ENCODE measurements around the gene FBXO28.
A peak's percentile ranks its signal among the peaks of the same experiment; 100 is the strongest.

The FBXO28 gene

DNA sequence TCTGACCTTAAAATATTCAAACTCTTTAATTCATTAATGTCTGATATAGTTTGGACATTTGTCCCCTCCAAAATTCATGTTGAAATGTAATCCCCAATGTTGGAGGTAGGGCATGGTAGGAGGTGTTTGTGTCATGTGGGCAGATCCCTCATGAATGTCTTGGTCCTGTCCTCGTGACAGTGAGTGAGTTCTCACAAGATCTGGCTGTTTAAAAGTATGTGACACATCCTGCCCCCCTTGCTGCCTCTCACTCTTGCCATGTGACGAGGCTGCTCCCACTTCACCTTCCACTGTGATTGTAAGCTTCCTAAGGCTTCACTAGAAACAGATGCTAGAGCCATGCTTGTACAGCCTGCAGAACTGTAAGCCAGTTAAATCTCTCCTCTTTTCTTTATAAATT is 21.3 kb upstream of the FBXO28 start:
- no peak for DNase-seq

DNA sequence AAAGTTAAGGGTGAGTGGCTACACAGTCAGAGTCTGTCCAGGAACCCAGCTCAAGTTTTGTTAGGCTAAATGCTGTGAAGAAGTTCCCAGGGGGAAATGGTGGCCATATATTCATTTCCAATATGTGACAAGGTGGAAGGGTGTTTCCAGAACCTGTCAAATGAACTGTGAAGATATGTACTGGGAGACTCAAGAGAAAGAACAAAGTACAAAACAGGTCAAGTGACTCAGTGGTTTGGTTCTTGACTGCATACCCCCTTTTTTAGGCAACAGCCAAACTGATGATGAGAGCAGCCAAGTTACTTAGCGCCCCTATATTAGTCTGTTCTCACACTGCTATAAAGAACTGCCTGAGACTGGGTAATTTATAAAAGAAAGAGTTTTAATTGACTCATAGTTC is 18.6 kb upstream of the FBXO28 start:
- DNase-seq, result no peak

DNA sequence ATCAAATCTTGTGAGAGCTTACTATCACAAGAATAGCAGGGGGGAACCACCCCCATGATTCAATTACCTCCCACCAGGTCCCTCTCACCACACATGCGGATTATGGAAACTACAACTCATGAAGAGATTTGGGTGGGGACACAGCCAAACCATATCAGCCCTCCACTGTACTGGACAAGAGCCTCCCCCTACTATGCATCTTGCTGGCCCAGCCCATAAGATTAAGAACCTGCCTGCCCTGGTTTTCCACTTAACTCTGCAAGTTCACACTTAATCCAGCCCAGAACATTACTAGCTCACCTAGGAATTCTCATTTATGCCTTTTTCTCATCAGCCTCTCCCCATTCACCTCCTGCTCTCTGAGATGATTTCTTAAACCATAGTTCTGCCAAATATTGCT is 18.0 kb upstream of the FBXO28 start:
- DNase-seq, result no peak

DNA sequence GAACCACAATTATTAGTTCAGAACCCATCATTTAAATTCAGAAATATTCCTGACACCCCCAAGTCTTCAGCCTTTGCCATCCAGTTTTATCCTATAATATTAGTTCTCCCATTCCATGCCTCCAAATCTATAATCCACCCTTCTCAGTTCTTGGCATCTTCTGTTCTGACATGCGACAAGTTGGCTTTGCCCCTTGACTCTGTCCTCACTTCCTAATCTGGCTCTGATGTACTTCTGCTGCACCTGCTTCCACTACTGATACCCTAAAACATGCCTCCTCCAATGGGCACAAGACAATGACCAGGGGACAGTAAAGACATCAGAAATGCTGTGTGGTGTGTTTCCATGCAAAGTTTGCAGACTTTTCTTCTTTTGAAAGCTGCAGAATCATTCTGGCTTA is 17.1 kb upstream of the FBXO28 start:
- DNase-seq, result no peak

- no peak for DNase-seq
These were observed 15.9 kb upstream of the FBXO28 start for GRCh38 chr1:224098007-224098406.

DNA sequence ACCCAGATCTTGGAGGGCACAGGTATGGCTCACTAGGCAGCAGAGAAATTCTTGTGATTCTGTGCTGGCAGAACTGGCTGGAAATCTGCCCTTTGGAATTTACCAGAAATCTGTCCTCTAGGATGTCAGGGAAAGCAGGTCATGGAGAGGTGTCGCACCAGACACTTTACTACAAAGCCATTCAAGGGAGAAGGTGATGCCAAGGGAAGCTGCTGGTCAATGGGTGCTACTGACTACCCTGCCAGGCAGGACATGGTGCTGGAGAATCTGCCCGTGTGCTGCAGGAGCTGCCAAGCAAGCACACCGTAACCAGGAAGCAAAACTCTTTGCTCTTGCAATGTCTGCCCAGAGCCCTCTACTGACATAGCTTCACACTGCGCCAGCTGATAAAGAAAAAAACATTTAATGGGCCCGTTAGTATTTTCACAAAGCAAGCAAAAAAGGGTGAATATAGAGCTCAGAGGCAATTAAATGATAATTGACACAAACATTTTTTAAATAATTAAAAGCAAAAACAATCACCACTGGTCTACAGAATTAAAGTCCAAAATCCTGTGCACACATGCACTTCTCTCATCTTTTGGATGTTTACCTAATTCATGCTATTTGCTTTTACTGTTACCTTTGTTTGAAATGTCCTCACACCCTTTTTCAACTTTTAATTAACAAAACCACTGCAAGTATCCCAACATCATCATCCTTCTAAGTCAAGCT is 7.2 kb upstream of the FBXO28 start:
- DNase-seq, result peak; percentile 6

- no peak for DNase-seq
These were observed 6.7 kb upstream of the FBXO28 start for GRCh38 chr1:224107282-224107625.

DNA sequence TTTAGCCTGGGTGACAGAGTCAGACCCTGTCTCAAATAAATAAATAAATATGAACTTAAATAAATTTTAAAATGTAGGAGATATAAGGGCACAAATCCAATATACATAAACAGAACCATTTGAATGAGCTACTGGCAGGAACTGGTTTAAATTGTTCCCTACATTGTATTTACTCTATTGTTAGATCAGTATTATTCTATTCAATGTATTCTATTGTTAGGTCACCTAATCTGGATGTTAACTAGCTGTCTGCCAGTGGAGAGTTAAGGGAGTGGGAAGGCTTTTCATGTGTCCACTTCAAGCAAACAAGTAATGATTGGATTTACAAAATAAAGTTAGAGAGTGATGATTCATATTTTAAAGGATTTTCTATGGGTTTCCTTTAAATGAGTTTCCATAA is 4.9 kb upstream of the FBXO28 start:
- no peak for DNase-seq

DNA sequence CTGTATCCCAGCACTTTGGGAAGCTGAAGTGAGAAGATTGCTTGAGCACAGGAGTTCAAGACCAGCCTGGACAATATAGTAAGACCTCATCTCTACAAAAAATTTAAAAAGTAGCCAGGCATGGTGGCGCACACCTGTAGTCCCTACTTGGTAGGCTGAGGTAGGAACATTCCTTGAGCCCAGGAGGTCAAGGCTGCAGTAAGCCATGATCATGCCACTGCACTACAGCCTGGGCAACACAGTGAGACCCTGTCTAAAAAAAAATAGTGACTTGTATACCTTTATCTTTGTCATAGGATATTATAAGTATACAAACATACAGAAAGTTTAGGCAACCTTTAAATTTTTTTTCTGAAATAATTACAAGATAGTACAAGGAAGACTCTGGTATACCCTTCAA is 3.9 kb upstream of the FBXO28 start:
- no peak for DNase-seq

GRCh38 chr1:224113005-224113404 is 906 bp upstream of the FBXO28 start:
- no peak for DNase-seq

GRCh38 chr1:224113545-224113917 is 380 bp upstream of the FBXO28 start:
- DNase-seq, result peak; percentile 4

DNA sequence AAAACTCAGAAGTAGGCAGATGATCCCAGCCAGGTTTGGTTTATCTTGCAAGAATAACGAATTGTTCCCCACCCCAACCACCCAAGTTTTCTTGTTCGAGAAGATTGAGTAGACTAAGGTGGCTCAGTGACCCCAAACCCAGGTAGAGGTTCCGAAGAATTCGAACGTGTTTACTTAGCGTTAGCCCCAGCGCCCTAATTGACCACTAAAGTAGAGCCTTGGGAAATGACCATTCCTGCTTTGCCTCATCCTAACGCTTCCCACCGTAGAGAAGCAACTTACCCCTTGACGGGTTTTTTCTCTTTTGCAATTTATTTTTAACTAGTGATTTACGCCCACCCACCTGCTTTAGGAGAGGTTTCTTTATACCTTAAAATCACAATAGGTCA is 870 bp downstream of the FBXO28 start:
- no peak for DNase-seq

DNA sequence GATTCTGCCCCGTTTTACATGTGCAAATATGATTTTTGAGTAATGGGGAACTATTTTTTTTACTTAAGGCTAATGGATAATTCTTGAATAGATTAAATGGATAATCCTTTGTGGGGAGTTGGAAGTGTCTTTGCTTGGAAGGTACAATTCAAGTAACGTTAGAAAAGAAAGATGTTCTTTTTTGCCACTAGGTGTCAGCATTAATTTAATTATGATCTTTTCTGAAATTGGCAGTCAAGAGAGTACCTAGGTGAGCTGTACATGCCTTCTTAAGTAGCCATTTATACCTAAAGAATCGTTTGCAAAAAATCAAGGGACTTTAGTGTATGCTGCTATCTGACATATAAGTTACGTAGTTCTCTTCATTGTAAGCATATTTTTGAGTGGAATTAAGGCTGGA is 2.2 kb downstream of the FBXO28 start:
- peak; percentile 7 for DNase-seq

- DNase-seq, result no peak
These were observed 4.8 kb downstream of the FBXO28 start for GRCh38 chr1:224118688-224119087.

GRCh38 chr1:224123136-224123535 is 9.2 kb downstream of the FBXO28 start:
- DNase-seq, result no peak

DNA sequence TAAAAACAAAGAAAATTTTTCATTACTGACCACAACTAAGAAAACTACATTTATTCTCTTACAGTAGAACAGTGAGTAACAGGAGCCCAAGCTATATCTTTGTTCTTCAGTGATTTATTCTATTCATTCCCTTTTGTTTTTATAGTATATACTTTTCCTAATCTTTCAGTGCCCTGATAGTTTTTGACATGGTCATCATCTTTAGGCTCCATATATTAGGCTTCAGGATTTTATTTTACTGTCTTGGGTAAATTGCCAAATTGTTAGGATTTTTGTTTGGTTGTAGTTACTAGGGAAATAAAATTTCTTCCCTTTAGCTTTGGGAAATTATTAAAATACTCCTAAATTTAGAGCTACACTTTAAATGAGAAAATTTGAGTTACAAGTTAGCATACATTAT is 10.3 kb downstream of the FBXO28 start:
- no peak for DNase-seq

- no peak for DNase-seq
These were observed 14.3 kb downstream of the FBXO28 start for GRCh38 chr1:224127925-224128819.

- DNase-seq, result no peak
These were observed 17.3 kb downstream of the FBXO28 start for GRCh38 chr1:224131253-224131652.

GRCh38 chr1:224132901-224133300 is 19.0 kb downstream of the FBXO28 start:
- DNase-seq, result no peak

GRCh38 chr1:224133741-224134299 is 19.9 kb downstream of the FBXO28 start:
- no peak for DNase-seq

GRCh38 chr1:224137518-224137917 is 23.6 kb downstream of the FBXO28 start:
- DNase-seq, result no peak

GRCh38 chr1:224138198-224138597 is 24.3 kb downstream of the FBXO28 start:
- no peak for DNase-seq

DNA sequence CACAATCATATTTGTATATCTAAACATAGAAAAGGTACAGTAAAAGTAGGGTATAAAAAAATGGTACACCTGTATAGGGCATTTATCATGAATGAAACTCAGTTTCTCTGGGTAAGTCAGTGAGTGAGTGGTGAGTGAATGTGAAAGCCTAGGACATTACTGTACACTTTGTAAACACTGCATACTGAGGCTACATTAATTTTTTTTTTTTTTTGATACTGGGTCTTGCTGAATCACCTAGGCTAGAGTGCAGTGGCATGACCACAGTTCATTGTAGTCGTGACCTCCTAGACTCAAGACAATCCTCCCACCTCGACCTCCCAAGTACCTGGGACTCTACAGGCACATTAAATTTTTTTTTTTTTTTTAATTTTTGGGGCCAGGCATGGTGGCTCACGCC is 27.8 kb downstream of the FBXO28 start:
- no peak for DNase-seq

- DNase-seq, result no peak
These were observed 35.8 kb downstream of the FBXO28 start for GRCh38 chr1:224149709-224150108.
